ENCODE results near the gene PTPRCAP. TPM values are rescaled to one million over a fixed set of nuclear protein-coding genes. Genes with fewer than 3 reads are reported as not detected.

PTPRCAP gene
- total and polyA plus RNA-seq, 2 experiments from 2014 or later, result 0.43 TPM; not detected in 1

DNA sequence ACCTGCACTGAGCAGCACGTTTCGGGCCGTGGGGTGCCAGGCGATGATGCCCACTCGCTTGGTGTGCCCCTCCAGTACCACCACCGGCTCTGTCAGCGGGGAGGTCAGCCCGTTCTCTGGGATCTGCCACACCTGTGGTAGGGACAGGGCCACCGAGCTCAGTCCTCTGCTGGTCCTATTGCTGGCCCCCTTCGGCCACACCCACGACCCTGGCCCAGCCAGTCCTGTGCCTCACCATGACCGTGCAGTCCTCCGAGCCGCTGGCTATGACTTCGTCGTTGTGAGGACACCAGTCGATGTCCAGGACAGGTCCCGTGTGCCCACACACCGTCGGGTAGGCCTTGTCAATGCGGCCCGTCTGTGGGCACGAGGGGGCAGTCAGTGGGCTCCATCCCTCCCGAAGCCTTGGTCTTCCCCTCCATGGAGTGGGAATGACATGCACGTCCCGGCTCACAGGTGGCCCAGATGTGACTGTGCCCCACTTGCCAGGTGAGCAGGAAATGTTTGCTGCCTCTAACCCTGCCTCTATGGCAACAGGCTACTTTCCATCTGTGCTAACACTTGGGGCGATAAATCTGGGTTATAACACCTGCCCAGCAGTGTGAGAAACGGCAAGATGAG lies 4.4 kb upstream of the PTPRCAP start:
- 85 to 89% methylated on average over 25 to 26 of the region's 28 CpGs for WGBS, 2 experiments (ENCODE audit: low coverage in 1 of 2, low lambda C conversion rate in 2 of 2, missing lambda C conversion rate in 2 of 2)
- H3K9ac ChIP-seq, result no peak overlapping the region
- in situ Hi-C loops (cut with MboI), result no loop called here
- H3K9me3 ChIP-seq (ENCODE audit: low read depth), result no peaks in the 10 kb centered on the region
- no peak for DNase-seq
- no peak for TF ChIP-seq EZH2 (IDR thresholded peaks at IDR 0.05; ENCODE audit: insufficient read depth, poor library complexity, severe bottlenecking)
- no peak for TF ChIP-seq EZH2phosphoT487 (IDR thresholded peaks at IDR 0.05; ENCODE audit: insufficient read depth, low read depth)
- no peak overlapping the region for H2AFZ ChIP-seq
- H3K36me3 ChIP-seq (ENCODE audit: low read depth), result no peaks in the 10 kb centered on the region
- H3K4me3 ChIP-seq, result peak overlapping the region; percentile 92
- 0 out of 2 replicates have a peak, but pooled peaks cover 3% of the 10 kb centered on the region for H3K4me1 ChIP-seq (ENCODE audit: insufficient read depth)
- H3K4me2 ChIP-seq (ENCODE audit: unreplicated experiment), result no peak overlapping the region
- no peaks in the 10 kb centered on the region; the same call in 1 of the 2 replicates for H3F3A ChIP-seq (ENCODE audit: insufficient read depth)
- H3K9me2 ChIP-seq (ENCODE audit: insufficient read depth), result no peaks in the 10 kb centered on the region
- H3K27ac ChIP-seq, result no peak overlapping the region
- no peaks in the 10 kb centered on the region for H4K20me1 ChIP-seq (ENCODE audit: insufficient read depth)
- H3K27me3 ChIP-seq (replicated peaks; ENCODE audit: insufficient read depth), result no peaks in the 10 kb centered on the region
- H3K79me2 ChIP-seq (ENCODE audit: insufficient read depth), result peaks cover 12% of the 10 kb centered on the region

DNA sequence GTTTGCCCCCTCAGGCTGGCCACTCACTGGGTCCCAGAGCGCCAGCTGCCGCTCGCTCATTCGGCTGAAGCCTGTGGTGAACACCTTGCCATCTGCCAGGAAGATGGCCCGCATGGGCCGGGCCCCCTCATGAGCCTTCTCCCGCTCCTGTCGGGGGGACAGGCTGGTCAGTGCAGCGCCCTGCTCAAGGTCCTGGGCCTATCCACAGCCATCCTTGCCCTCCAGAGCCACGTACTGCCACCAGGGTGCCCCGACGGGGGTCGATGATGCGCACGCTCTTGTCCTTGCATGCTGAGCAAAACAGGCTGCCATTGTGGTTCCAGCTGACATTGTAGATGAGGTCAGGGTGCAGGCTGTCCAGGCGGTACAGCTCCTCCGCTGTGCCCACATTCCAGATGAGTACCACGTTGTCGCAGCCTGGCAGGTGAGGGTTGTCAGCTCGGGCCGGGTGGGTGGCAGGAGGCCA lies 3.6 kb upstream of the PTPRCAP start:
- 90 to 95% methylated on average over 21 of the region's 21 CpGs for WGBS, 2 experiments (ENCODE audit: low coverage in 1 of 2, low lambda C conversion rate in 2 of 2, missing lambda C conversion rate in 2 of 2)
- in situ Hi-C loops (cut with MboI), result no loop called here
- no peaks in the 10 kb centered on the region for H3K36me3 ChIP-seq (ENCODE audit: low read depth)

GRCh38 chr11:67440229-67441097 lies 3.0 kb upstream of the PTPRCAP start:
- Histone ChIP-seq H3K4me2 (ENCODE audit: unreplicated experiment) (no peak overlapping the region), H3K9me2 (ENCODE audit: insufficient read depth) (no peaks in the 10 kb centered on the region), H3K9me3 (ENCODE audit: low read depth) (no peaks in the 10 kb centered on the region), H4K20me1 (ENCODE audit: insufficient read depth) (no peaks in the 10 kb centered on the region), H3K27me3 (replicated peaks; ENCODE audit: insufficient read depth) (no peaks in the 10 kb centered on the region), H3K4me3 (no peak overlapping the region), H3K27ac (no peak overlapping the region), H3K4me1 (ENCODE audit: insufficient read depth) (0 out of 2 replicates have a peak, but pooled peaks cover 3% of the 10 kb centered on the region), H3K36me3 (ENCODE audit: low read depth) (no peaks in the 10 kb centered on the region), H3K79me2 (ENCODE audit: insufficient read depth) (peaks cover 12% of the 10 kb centered on the region), H3K9ac (no peak overlapping the region), H2AFZ (no peak overlapping the region), H3F3A (ENCODE audit: insufficient read depth) (no peaks in the 10 kb centered on the region; the same call in 1 of the 2 replicates)
- WGBS, 2 experiments (ENCODE audit: low coverage in 1 of 2, low lambda C conversion rate in 2 of 2, missing lambda C conversion rate in 2 of 2), result 82 to 85% methylated on average over 12 to 17 of the region's 17 CpGs
- TF ChIP-seq EZH2 (IDR thresholded peaks at IDR 0.05; ENCODE audit: insufficient read depth, poor library complexity, severe bottlenecking), result no peak
- no peak for TF ChIP-seq EZH2phosphoT487 (IDR thresholded peaks at IDR 0.05; ENCODE audit: insufficient read depth, low read depth)
- in situ Hi-C loops (cut with MboI), result no loop called here
- no peak for DNase-seq

More for the DNA sequence above, 3.6 kb upstream of the PTPRCAP start:
- H3K4me3 ChIP-seq, result no peak overlapping the region
- 0 out of 2 replicates have a peak, but pooled peaks cover 3% of the 10 kb centered on the region for H3K4me1 ChIP-seq (ENCODE audit: insufficient read depth)
- peaks cover 12% of the 10 kb centered on the region for H3K79me2 ChIP-seq (ENCODE audit: insufficient read depth)
- no peak overlapping the region for H3K9ac ChIP-seq
- no peak overlapping the region for H3K27ac ChIP-seq
- TF ChIP-seq EZH2phosphoT487 (IDR thresholded peaks at IDR 0.05; ENCODE audit: insufficient read depth, low read depth) (no peak), EZH2 (IDR thresholded peaks at IDR 0.05; ENCODE audit: insufficient read depth, poor library complexity, severe bottlenecking) (no peak)
- H3F3A ChIP-seq (ENCODE audit: insufficient read depth), result no peaks in the 10 kb centered on the region; the same call in 1 of the 2 replicates
- no peak for DNase-seq
- H3K4me2 ChIP-seq (ENCODE audit: unreplicated experiment), result no peak overlapping the region
- H2AFZ ChIP-seq, result no peak overlapping the region
- H3K9me2 ChIP-seq (ENCODE audit: insufficient read depth), result no peaks in the 10 kb centered on the region
- no peaks in the 10 kb centered on the region for H3K9me3 ChIP-seq (ENCODE audit: low read depth)
- H4K20me1 ChIP-seq (ENCODE audit: insufficient read depth), result no peaks in the 10 kb centered on the region
- no peaks in the 10 kb centered on the region for H3K27me3 ChIP-seq (replicated peaks; ENCODE audit: insufficient read depth)

All from GM23248 (cell line).